T-helper 9 cell (primary cell): ENCODE results near the gene SLC6A5.
"Not testable (repeated sequence)": the region's sequence is repeated elsewhere in the genome, so short reads cannot be mapped to it uniquely, and the experiment has no call there.

ENCODE experiments used
- DNase-seq: peaks from one replicate; pipeline ENCODE4 v3.0.0-alpha.2; 2020
- total RNA-seq, 2 donors: gene quantifications; one replicate each; lab custom pipeline; 2026; lab: John Stamatoyannopoulos, UW

SLC6A5 gene
- 0 reads per million in 2 donors for total RNA-seq

DNA sequence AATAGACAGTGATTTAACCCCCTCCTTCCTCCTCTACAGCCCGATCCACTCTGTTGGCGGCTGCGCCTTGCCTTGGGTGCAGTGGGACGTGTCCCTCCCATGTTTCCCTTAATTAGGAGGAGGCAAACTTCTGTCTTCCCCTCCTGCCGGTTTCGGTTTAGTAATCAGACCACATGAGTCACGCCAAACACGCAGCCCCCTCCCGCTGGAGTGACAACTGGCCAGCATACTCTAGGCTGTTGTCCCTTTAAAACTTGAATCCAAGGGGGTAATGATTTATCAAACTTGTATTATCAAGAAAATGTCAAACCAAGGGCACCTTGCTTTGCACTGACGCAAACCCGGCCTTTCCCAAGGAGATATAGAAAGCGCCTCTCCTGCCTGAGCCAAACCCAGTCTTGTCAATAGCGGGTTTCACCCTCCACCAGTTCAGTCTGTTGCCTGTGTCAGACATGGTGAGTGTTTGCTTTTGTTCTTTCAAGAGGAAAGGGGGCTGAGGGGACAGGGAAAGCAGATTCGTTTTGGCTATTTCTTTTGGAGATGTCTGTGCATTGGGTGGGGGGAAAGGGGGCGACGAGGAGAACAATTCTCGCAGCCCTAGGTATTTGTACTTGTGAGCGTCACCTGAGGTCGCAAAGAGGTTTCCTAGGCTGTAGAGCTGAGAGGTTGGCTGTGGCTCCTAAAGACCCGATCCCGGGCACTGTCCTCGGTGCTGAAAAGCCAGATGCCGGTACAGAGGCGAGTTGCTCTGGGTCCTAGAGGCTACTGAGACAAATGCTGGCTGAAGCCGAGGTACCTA lies at the start of gene SLC6A5:
TSS of gene SLC6A5 (plus strand) at position 388 of the 799 bp plus-strand sequence. CDS start at position 453, 65 bp downstream.
- no peak for DNase-seq

DNA sequence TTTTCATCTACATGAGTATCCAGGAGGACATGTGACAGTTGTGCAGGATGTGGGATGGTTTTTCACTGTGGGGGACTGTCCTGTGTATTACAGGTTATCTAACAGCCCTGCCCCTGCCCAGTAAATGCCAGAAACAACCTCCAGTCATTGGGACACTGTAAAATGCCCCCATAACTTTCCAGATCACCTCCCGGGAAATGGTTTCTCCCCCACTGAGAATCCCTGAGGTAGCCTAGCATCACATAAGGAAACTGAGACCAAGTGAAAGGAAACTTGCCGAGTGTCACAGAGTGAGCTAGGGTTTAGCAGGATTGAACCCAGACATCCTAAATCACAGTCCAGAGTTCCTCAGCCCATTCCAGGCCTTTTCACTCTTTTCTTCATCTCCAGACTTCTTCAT lies 48.3 kb upstream of the SLC6A5 start:
- no peak for DNase-seq

DNA sequence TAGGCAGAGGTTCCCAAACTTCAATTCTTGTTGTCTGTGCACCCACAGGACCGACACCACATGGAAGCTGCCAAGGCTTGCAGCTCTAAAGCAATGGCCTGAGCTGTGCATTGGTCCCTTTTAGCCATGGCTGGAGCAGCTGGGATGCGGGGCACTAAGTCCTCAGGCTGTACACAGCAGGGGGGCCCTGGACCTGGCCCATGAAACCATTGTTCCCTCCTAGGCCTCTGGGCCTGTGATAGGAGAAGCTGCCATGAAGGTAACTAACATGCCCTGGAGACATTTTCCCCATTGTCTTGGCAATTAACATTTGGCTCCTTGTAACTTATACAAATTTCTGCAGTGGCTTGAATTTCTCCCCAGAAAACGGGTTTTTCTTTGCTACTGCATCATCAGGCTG lies 43.6 kb upstream of the SLC6A5 start:
- DNase-seq = no peak

DNA sequence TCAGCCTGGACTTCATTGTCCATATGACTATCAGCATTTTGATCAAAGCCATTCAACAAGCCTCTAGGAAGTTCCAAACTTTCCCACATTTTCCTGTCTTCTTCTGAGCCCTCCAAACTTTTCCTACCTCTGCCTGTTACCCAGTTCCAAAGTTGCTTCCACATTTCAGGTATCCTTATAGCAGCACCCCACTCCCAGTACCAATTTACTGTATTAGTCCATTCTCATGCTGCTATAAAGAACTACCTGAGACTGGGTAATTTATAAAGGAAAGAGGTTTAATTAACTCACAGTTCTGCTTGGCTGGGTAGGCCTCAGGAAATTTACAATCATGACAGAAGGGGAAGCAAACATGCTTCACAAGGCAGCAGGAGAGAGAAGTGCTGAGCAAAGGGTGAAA lies 43.0 kb upstream of the SLC6A5 start:
- not testable (repeated sequence) for DNase-seq

DNA sequence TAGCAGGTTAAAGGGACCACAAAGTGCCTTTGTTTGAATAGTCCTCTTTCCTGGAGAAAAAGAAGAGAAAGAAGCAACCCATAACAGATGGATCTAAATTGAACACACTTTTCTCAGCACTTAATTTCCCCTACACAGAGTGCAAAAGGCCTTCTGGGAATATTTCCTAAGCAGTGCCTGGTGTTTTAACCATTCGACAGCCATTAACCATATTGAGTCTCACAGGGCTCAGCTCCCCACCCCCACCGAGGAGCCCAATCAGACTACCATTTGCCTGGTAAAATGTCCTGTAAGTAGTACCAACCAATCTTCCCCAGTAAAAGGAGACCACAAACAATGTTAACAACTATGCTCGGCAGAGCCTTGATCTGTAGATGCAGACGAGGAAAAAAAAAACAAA lies 40.7 kb upstream of the SLC6A5 start:
- DNase-seq = no peak

DNA sequence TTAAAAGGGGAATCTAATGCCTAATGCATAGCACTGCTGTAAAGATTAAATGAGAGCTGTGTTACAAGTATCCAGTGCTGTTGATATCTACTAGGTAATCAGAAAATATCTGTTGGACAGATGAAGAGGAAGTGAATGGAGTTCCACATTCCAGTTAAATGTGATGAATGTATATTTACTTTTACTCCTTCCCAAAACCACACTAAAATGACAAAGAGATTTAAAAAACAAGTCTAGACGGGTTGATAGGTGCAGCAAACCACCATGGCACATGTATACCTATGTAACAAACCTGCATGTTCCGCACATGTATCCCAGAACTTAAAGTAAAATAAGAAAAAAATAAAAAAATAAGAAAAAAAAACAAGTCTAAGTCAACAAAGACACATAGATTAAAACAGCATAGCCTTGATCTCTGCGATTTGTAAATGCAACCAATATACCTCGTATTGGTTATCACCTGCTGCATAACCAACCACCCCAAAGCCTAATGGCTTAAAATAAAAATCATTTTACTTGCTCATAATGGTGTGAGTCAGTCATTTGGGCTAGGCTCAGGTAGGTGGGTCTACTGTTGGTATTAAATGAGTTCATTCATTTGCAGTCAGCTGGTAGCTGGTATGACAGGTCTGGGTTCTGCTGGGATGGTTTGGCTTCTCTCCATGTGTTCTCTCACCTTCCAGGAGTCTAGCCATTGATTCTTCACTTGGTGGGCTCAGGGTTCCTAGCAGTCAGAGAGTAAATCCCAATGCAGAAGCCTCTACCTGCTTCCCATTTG lies 39.7 kb upstream of the SLC6A5 start:
- no peak for DNase-seq

DNA sequence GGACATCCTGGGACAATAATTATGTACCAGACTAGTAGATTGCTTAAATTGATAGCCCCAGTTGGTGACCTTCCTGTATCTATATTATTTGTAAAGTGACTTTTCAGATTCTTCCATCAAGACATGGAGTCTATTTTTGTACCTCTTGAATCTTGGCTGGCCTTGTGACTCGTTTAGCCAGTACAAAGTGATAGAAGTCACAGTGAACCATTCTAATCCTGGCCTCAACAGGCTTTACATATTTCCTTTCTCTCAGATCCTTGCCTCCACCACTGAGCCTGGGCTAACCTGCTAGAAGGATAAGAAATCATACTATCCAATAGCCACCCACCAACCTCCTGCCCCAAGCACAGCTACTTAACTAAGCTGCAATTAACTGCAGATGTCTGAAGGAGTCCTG lies 37.5 kb upstream of the SLC6A5 start:
- no peak for DNase-seq

DNA sequence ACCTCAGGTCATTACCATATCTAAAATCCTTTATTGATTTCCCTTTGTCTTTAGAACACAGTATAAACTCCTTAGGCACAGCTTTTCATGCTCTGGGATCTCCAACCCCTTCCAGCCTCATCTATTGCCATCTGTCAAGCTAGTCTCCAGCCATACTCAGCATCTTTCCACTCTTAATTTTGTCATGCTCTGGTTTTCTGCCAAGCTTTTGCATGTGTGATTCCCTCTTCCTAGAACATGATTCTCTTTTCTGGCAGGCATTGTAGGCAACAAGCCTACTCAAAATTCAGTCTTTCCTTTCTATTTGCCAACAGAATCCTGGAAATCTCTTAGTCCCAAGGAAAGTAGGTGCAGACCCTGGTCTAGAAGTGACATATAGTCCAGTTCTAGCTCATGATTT lies 35.5 kb upstream of the SLC6A5 start:
- DNase-seq = no peak

DNA sequence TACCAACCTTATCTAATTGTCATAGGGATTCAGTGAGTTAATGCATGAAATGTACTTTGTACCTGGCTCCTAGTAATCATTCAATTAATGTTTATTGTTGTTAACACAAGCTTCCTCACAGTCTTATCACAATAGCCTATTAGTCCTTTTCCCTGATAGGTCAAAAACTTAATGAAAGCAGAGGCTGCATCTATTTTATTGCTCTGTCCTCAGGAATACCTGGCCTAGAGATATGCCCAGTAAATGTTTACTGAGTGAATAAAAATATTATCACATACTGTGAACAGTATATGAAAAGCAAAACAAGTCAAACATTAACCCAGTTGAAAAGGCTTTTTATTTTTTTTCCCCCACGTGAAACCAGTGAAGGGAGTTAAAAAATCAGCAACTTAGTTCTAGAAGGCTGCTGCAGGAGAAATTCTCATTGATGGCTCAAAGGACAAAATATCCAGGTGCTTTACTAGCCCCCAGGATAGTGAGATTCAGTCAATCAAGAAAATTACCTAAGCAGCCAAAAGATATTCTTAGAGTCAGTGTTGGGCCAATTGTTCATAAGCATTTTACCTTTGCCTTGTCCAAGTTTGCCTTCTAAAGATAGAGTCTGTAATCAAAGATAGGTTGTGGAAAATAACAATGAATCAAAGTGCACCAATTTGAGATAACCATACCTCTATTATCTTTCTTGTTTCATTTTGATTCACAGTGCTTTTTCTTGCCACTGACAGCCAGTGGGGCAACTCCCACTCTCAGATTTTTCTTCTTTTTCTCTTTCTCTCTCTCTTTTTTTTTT lies 34.4 kb upstream of the SLC6A5 start:
- no peak for DNase-seq

DNA sequence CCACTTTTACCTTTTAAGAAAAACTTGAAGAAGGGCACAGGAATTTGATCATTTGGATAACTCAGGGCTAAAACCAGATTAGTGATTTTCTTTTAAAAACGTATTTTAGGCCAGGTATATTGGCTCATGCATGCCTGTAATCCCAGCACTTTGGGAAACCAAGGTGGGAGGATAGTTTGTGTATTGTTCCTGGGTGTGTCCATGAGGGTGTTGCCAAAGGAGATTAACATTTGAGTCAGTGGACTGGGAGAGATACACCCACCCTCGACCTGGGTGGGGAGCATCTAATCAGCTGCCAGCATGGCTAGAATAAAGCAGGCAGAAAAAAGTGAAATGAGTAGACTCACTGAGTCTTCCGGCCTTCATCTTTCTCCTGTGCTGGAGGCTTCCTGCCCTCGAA lies 33.3 kb upstream of the SLC6A5 start:
- not testable (repeated sequence) for DNase-seq

DNA sequence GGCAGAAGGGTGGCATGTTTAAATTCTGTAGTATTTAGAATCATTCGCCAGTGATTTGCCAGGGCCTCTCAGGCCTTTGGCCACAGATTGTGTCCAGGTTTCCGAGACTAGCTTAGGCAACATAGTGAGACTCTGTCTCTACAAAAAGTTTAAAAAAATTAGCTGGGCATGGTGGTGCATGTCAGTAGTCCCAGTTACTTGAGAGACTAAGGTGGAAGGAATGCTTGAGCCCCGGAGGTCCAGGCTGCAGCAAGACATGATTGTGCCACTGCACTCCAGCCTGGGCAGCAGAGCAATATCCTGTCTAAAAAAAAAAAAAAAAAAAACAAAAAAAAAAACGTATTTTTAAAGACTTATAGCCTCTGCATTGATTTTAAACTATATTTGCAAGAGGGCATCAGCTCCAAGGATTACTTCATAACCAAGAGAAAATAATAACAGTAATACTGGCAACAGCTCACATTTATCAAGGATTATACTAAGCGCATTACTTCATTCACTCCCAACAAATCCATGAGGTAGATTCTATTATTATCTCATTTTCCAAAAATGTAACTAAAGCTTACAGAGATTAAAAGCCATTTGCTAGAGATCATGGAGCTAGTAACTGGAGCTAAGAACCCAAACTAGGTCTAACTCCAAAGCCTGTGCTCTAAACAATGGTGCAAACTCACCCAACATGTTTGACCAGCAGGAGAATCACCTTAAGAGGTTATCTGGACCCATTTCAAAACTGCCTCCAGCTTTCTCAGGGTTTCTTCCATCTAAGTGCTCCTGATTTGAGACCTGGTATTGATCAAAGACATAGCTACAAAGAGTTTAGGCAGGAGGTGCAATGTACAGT lies 32.6 kb upstream of the SLC6A5 start:
- no peak for DNase-seq

DNA sequence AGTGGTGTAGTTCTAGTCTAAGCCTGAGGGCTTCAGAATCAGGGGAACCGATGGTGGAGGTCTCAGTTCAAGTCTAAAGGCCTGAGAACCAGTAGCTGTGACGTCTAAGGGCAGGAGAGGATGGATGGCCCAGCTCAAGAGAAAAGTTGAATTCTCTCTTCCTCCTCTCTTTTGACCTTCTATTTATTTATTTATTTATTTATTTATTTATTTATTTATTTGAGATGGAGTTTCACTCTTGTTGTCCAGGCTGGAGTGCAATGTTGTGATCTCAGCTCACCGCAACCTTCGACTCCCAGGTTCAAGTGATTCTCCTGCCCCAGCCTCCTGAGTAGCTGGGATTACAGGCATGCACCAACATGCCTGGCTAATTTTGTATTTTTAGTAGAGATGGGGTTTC lies 19.7 kb upstream of the SLC6A5 start:
- not testable (repeated sequence) for DNase-seq

DNA sequence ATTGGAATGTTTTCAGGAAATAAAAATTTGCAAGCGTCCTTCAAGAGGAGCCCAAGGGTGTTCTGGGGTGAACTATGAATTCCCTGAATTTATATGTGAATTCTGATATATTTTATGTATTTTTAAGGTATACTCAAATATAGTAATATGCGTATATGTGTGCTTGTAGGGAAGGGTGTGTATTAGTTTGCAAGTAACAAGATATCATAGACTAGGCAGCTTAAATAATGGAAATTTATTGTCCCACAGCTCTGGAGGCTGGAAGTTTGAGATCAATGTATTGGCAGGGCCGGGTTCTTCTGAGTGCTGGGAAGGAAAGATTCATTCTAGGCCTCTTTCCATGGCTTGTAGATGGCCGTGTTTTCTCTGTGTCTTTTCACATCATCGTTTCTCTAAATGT lies 16.2 kb upstream of the SLC6A5 start:
- no peak for DNase-seq

DNA sequence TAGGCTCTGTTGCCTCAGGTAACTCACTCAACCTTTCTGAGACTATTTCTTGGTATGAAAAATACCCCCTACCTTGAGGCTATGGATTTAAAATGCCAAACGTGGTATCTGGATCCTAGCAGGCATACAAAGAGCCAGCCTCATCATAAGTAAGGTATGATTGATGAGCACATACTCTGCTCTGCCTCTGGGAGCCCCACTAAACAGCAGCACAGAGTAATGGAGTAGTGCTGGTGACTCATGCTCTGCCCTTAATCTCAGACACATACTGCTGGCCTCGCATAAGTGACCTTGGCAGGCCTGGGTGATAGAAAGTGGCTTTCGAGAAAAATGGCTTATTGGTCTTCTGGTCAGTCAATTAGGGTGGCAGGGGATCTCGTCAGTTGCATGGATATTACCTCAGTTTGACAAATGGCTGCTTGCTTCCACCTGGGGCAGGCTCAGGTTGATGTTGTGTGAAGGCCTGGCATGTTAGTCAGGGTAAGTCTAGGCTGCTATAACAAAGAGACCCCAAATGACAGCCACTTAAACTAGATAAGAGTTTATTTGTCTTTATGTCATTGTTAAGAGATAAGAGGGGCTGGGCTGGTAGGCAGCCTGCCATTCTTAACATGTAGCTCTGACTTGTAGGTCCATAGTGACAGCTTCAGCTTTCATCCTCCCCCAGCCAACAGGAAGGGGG lies 15.2 kb upstream of the SLC6A5 start:
- DNase-seq = no peak

DNA sequence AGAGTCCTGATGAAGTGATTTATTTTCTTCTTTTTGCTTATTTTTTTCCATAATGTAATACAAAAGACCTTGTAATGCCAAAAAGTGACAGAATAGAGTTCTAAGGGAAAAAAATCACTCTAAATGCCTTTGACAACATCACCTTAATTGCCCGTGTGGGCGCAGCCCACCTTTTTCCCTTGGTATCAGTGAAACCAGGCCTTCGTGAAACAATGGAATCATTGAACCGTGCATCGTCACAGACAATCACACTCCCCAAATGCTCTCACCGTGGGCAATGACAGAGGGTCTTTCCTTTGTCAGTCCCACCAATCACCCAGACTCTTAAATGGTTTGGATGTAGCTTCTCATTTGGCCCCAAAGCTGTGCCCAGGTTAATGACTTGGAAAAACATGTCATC lies 9.6 kb upstream of the SLC6A5 start:
- DNase-seq = no peak

DNA sequence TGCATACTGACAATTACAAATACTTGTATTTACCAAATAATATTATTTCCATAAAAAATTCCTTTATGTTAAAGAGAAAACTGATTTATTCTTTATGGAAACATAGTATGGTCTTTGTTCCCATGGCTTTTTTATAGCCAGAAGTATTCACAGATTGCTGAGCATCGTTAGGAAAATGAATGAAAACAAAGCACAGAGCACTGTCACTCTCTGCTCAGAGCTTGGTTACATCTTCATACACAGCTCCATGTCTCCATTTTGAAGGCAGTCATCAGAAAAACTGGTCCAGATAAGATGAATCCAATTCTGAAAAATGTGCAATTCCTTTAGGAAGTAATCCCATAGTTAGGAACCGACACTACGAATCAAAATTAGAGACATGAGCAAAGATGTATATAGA lies 9.0 kb upstream of the SLC6A5 start:
- DNase-seq = no peak

DNA sequence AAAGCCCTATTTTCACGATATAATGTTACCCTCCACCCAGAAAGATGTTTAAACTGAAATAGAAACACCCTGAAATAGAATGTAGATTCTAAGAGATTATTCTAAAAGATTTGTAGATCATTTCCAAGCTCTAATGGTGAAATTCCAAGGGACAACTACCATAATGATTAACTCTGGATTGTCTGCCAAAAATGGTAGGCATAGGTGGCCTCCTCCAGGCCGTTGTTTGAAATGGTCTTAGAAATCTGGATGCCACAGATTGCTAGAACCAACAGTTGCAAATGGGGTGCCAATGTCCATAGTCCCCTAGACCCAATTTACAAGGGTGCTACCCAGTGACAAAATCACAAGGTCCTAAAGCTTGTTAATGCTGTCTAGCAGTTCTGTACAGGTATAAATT lies 6.7 kb upstream of the SLC6A5 start:
- DNase-seq = no peak

DNA sequence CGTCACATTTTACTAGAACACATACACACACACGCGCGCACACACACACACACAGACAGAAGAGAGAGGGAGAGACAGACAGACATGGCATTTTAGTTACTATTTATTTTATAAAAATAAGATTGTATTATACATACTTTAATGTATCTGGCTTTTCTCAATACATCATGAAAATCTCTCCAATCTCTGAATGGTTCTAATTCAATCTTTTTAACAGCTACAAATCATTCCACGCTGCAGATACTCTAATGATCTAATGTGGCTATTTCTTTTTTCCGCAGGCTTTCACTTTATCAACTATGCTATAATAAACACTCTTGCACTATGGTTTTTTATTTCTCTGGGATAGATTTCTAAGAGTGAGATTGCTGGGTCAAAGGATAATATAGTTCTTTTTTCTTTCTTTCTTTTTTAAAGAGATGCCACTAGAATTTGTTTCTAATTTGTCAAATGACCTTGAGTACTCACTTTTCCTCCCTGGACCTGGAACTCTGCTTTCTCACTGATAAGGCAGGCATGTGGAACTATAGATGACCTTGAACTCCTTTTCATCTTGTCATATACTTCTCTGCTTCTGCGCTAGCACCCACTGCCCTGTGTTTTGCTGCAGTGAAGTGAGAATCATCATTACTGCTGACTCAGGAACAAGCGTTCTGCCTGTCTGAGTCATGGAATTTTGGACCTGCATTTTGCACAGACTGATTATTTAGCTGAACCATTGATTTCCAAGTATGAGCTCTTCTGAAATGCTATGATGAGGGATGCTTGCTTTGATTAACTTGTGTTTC lies 4.9 kb upstream of the SLC6A5 start:
- DNase-seq = no peak

DNA sequence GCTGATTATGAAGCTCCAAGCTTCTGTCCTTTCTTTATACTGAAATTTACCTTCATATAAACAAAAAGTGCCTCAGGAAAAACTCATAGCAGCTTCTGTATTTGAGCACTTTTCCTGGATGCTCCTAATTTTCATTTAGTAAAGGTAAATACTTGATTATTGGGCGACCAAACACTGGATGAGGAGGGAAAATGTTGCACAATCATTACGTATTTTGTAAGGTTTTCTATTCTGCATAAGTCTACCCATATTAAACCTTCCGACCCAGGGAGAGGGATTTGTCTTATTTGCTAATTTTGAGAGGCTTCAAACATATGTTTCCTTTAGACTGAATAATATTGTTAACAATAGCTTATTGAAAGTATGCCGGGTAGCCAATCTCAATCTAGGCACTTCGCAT lies 4.3 kb upstream of the SLC6A5 start:
- no peak for DNase-seq

DNA sequence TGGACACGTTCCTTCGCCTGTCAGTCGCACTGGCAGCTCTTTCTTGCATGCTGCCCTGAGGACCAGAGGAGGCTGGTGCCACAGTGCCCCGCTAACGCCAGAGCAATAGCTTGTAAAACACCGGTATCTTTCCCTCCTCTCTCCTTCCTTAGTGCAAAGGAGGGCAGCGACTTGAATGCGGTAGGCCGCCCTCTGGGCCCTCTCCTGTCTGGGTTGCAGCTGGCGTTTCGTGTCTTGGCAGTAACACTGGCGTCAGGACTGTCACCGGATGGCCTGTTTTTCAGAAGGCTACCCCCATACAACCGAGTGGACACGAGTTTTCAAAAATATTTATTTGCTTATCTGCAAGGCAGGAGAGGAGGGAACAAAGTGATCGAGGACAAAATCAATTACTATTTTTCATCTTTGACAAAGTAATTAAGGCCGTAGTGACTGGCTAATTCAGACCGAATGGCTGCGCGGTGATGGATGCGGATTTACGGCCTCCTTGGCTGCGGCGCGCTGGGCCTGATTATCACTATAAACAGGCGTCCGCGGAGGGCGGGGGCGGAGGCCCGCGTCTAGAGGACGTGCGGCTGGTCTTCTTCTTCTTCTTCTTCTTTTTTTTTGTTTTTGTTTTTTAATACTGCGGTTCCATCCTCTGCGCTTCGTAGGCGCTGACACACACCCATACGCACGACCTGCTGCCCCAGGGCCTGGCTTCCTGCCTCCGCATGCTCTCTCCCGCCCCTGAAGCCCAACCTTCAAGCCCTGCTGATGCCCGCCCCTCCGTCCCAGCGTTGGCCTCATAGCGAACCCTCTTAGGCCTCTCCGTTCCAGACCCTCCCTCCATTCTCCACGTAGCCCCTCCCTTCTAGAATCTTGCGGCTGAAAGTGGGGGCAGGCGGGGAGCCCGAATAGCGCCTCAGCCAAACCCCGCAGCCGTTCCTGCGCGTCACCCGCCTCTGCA lies 2.9 kb upstream of the SLC6A5 start:
- DNase-seq = no peak
